Measurements from ENCODE around the gene PRDM16.

DNA sequence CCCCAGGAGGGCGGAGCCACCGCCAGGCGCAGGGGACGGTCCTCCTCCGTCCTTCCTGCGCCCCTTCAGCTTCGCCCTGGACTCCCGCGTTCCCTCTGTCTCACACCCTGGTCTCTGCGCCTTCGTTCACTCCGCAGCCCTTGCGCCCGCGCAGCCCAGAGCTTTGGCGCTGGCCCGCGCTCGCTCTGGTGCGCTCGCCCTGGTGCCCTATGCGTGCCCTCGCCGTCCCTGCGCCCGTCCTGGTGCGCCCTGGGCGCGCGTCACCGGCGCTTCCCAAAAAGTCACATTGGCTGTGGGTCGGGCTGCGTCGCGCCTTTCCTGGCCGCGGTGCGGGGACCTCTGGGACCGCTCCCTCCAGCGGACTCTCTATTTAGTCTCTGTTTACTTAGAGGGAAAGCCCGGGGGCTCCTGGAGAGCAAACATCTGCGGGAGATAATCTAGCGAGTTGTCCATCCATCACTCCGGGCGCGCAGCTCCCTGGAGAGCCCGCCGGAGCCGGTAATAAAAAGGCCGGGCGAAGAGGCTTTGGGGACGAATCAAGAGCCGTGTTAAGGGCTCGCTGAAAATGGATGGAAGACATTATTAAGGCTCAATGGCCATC is 178.6 kb downstream of the PRDM16 start:
- TF ChIP-seq, protein P1, sequence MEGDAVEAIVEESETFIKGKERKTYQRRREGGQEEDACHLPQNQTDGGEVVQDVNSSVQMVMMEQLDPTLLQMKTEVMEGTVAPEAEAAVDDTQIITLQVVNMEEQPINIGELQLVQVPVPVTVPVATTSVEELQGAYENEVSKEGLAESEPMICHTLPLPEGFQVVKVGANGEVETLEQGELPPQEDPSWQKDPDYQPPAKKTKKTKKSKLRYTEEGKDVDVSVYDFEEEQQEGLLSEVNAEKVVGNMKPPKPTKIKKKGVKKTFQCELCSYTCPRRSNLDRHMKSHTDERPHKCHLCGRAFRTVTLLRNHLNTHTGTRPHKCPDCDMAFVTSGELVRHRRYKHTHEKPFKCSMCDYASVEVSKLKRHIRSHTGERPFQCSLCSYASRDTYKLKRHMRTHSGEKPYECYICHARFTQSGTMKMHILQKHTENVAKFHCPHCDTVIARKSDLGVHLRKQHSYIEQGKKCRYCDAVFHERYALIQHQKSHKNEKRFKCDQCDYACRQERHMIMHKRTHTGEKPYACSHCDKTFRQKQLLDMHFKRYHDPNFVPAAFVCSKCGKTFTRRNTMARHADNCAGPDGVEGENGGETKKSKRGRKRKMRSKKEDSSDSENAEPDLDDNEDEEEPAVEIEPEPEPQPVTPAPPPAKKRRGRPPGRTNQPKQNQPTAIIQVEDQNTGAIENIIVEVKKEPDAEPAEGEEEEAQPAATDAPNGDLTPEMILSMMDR (IDR thresholded peaks at IDR 0.05) = no peak
- no peak for TF ChIP-seq POLR2A (IDR thresholded peaks at IDR 0.05)
